Breast epithelium (tissue), 3 donors: Measurements from ENCODE around the gene CDH5.

ENCODE experiments used
- CTCF ChIP-seq, 3 donors: fragments of 450-650 bp; IDR thresholded peaks; one replicate each; pipeline ENCODE4 v1.5.1; 2016 to 2017; ENCODE audit warnings: antibody characterized with exemption in 3 of 3, mild to moderate bottlenecking in 3 of 3, moderate library complexity in 3 of 3
- POLR2AphosphoS5 ChIP-seq, 3 donors: sonication (generic); formaldehyde crosslinking; IDR thresholded peaks; one replicate each; pipeline ENCODE4 v1.6.1; 2017; ENCODE audit warnings: antibody characterized with exemption in 3 of 3

GRCh38 chr16:66412182-66412581, 45.7 kb downstream of the CDH5 start:
- TF ChIP-seq CTCF (IDR thresholded peaks at IDR 0.05) (no peak), POLR2AphosphoS5 (IDR thresholded peaks at IDR 0.05) (no peak)
